Stimulated activated CD8-positive, alpha-beta memory T cell treated with anti-CD3 and anti-CD28 coated beads, Interleukin-2, amount 100 ng/mL, for 1 hour (primary cell): ENCODE measurements around the gene PMS2.
"Not testable (repeated sequence)": the region's sequence is repeated elsewhere in the genome, so short reads cannot be mapped to it uniquely, and the experiment has no call there.

Experiments used
- DNase-seq, 2 donors: peaks; one replicate each; pipeline ENCODE4 v3.0.0-alpha.2; 2020; ENCODE audit warnings: low read depth in 2 of 2

Gene PMS2

GRCh38 chr7:6008668-6009611 is at the start of gene PMS2, which contains the start of gene AIMP2:
PMS2 (minus strand) TSS chr7:6009049; CDS start chr7:6009019, 30 bp downstream.
AIMP2 (plus strand) TSS chr7:6009272; CDS start chr7:6009364, 92 bp downstream.
- peak; percentile 89 to 90 for DNase-seq

GRCh38 chr7:6057316-6058129 is 48.7 kb upstream of the PMS2 start:
- no peak for DNase-seq

- no peak for DNase-seq
These were observed 47.8 kb upstream of the PMS2 start for GRCh38 chr7:6056616-6057015.

GRCh38 chr7:6051185-6051584 is 42.3 kb upstream of the PMS2 start:
- DNase-seq = not testable (repeated sequence)

- DNase-seq = no peak
These were observed 40.9 kb upstream of the PMS2 start for GRCh38 chr7:6049780-6050179.

GRCh38 chr7:6035686-6036085 is 26.8 kb upstream of the PMS2 start:
- DNase-seq = no peak

- DNase-seq = no peak
These were observed 26.3 kb upstream of the PMS2 start for GRCh38 chr7:6035165-6035564.

- DNase-seq = no peak
These were observed 23.8 kb upstream of the PMS2 start for GRCh38 chr7:6032641-6033040.

GRCh38 chr7:6032167-6032566 is 23.3 kb upstream of the PMS2 start:
- no peak for DNase-seq

- DNase-seq = no peak
These were observed 22.7 kb upstream of the PMS2 start for GRCh38 chr7:6031567-6031966.

GRCh38 chr7:6030988-6031387 is 22.1 kb upstream of the PMS2 start, which contains the start of gene ANKRD61:
ANKRD61 (plus strand) TSS chr7:6031376; CDS start chr7:6031376, 0 bp downstream.
- DNase-seq = no peak

- DNase-seq = no peak
These were observed 19.7 kb upstream of the PMS2 start for GRCh38 chr7:6028563-6028962.

- no peak for DNase-seq
These were observed 19.0 kb upstream of the PMS2 start for GRCh38 chr7:6027806-6028365.

- no peak for DNase-seq
These were observed 18.0 kb upstream of the PMS2 start for GRCh38 chr7:6026820-6027311.

- DNase-seq = peak; percentile 37 to 50
These were observed 17.4 kb upstream of the PMS2 start for GRCh38 chr7:6026011-6026819.

GRCh38 chr7:6023974-6024435 is 15.2 kb upstream of the PMS2 start:
- no peak for DNase-seq

- no peak for DNase-seq
These were observed 13.9 kb upstream of the PMS2 start for GRCh38 chr7:6022707-6023106.

GRCh38 chr7:6020371-6021286 is 11.8 kb upstream of the PMS2 start:
- DNase-seq = no peak

GRCh38 chr7:6016653-6016966 is 7.8 kb upstream of the PMS2 start:
- no peak for DNase-seq
